Ascending aorta (tissue), 2 donors: Measurements from ENCODE around the gene HYKK. TPM values are rescaled to one million over a fixed set of nuclear protein-coding genes. Genes with fewer than 3 reads are reported as not detected.
A peak's percentile ranks its signal among the peaks of the same experiment; 100 is the strongest.
"Not testable (repeated sequence)": the region's sequence is repeated elsewhere in the genome, so short reads cannot be mapped to it uniquely, and the experiment has no call there.

ENCODE experiments used
- DNase-seq, 2 donors: peaks; one replicate each; pipeline ENCODE4 v3.0.0-alpha.2; 2019; ENCODE audit warnings: low spot score in 2 of 2
- H3K27ac ChIP-seq, 2 donors: fragments of 200-600 bp; sonication (generic); one replicate each; pipeline ENCODE4 v1.5.1; 2016 to 2017; ENCODE audit warnings: mild to moderate bottlenecking in 1 of 2
- H3K27me3 ChIP-seq: fragments of 200-600 bp; sonication (generic); one replicate; pipeline ENCODE4 v1.5.1; 2017
- H3K36me3 ChIP-seq, 2 donors: fragments of 200-600 bp; sonication (generic); one replicate each; pipeline ENCODE4 v1.5.1; 2016
- H3K4me1 ChIP-seq, 2 donors: fragments of 200-600 bp; sonication (generic); one replicate each; pipeline ENCODE4 v1.5.1; 2016 to 2017; ENCODE audit warnings: mild to moderate bottlenecking in 1 of 2
- H3K4me3 ChIP-seq, 2 donors: fragments of 200-600 bp; sonication (generic); one replicate each; pipeline ENCODE4 v1.5.1; 2016 to 2017; ENCODE audit warnings: mild to moderate bottlenecking in 1 of 2
- H3K9me3 ChIP-seq, 2 donors: fragments of 200-600 bp; sonication (generic); one replicate each; pipeline ENCODE4 v1.5.1; 2016
- CTCF ChIP-seq, 3 experiments: fragments of 200-600 bp in 2 of 3; fragments of 450-650 bp in 1 of 3; sonication (generic) in 2 of 3; IDR thresholded peaks; one replicate each; pipeline ENCODE4 v1.5.1; 2016 to 2019; ENCODE audit warnings: antibody characterized with exemption in 3 of 3, mild to moderate bottlenecking in 1 of 3, moderate library complexity in 1 of 3
- intact Hi-C: fragments of 100-400 bp; cut with DNase I; formaldehyde crosslinking; loops from one replicate; pipeline ENCODE4 v1.15.1; 2023
- total RNA-seq: library from RNA; depleted of rRNA; stranded (reverse); fragments of >200 nt; gene quantifications from one replicate; pipeline ENCODE4 v1.1.0, GENCODE V29; 2016

The HYKK gene
- total RNA-seq, 1 donor from 2014 or later: 9.0 TPM

DNA sequence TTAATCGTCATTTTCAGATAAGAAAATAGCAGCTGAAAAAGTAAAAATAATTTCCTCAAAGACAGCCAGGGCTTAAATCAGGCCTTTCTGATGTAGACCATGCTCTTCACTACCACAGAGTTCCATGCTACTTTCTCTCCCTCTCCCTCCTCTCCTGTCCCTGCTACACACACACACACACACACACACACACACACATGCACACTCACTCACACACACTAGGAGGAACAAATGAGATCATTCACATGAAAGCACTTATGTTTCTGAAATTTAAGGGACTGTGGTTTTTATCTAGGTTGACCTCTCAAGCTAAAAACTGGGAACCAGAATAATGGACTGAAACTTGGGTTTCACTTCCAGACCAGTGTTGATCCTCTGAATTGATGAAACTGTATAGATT, 28.8 kb downstream of the HYKK start:
- Histone ChIP-seq H3K36me3 (no peaks in the 10 kb centered on the region), H3K27ac (no peak overlapping the region), H3K4me3 (no peak overlapping the region), H3K27me3 (no peaks in the 10 kb centered on the region), H3K4me1 (no peaks in the 10 kb centered on the region), H3K9me3 (no peaks in the 10 kb centered on the region)
- no peak for DNase-seq
- intact Hi-C loops: no loop called here
- no peak for TF ChIP-seq CTCF (IDR thresholded peaks at IDR 0.05)

GRCh38 chr15:78537266-78537905, 30.0 kb downstream of the HYKK start:
- H3K27ac ChIP-seq: no peak overlapping the region
- intact Hi-C loops: no loop called here
- peaks cover 0 to 10% of the 10 kb centered on the region in 2 donors for H3K4me1 ChIP-seq
- DNase-seq: no peak
- H3K27me3 ChIP-seq: no peaks in the 10 kb centered on the region
- H3K36me3 ChIP-seq: no peaks in the 10 kb centered on the region
- TF ChIP-seq CTCF (IDR thresholded peaks at IDR 0.05): no peak
- H3K9me3 ChIP-seq: no peaks in the 10 kb centered on the region
- H3K4me3 ChIP-seq: no peak overlapping the region

GRCh38 chr15:78538358-78538757, 31.0 kb downstream of the HYKK start:
- DNase-seq: no peak
- Histone ChIP-seq H3K4me3 (no peak overlapping the region), H3K9me3 (no peaks in the 10 kb centered on the region), H3K27me3 (no peaks in the 10 kb centered on the region), H3K4me1 (peaks cover 0 to 11% of the 10 kb centered on the region in 2 donors), H3K27ac (no peak overlapping the region), H3K36me3 (peaks cover 7 to 8% of the 10 kb centered on the region in 2 donors)
- intact Hi-C loops: no loop called here
- TF ChIP-seq CTCF (IDR thresholded peaks at IDR 0.05): no peak

GRCh38 chr15:78539464-78540140, 32.2 kb downstream of the HYKK start:
- H3K4me3 ChIP-seq: peak overlapping the region; percentile 76 to 94
- DNase-seq: not testable (repeated sequence)
- intact Hi-C loops: loop anchor here (1.0 kb wide), 3 partner anchors 26 to 101 kb away; partner anchors contain the start of genes CHRNA5, HYKK and IREB2

GRCh38 chr15:78540141-78540870, 32.9 kb downstream of the HYKK start, which contains the start of gene PSMA4:
PSMA4 (plus strand) TSS chr15:78540444; CDS start chr15:78541928, 1,484 bp downstream.
- H3K36me3 ChIP-seq: peaks cover 15 to 20% of the 10 kb centered on the region in 2 donors
- peak in 2 of 3 experiments; percentile 26 to 53 for TF ChIP-seq CTCF (IDR thresholded peaks at IDR 0.05)
- H3K27ac ChIP-seq: peak within 1 kb of the TSS; percentile 95 to 97
- DNase-seq: peak; percentile 77 to 95
- intact Hi-C loops: loop anchor here (1.0 kb wide), 2 partner anchors 25 to 33 kb away; partner anchors contain the start of genes CHRNA5 and HYKK
- H3K27me3 ChIP-seq: no peaks in the 10 kb centered on the region
- H3K4me3 ChIP-seq: peak within 1 kb of the TSS; percentile 76 to 94
- peaks cover 0 to 11% of the 10 kb centered on the region in 2 donors for H3K4me1 ChIP-seq
- no peaks in the 10 kb centered on the region for H3K9me3 ChIP-seq

More at GRCh38 chr15:78539464-78540140, 32.2 kb downstream of the HYKK start:
- peaks cover 8 to 13% of the 10 kb centered on the region in 2 donors for H3K36me3 ChIP-seq
- H3K9me3 ChIP-seq, H3K27me3 ChIP-seq: not testable (repeated sequence)
- H3K4me1 ChIP-seq: peaks cover 0 to 11% of the 10 kb centered on the region in 2 donors
- H3K27ac ChIP-seq: peak overlapping the region; percentile 95 to 97
